ENCODE data around the gene SNX15.

DNA sequence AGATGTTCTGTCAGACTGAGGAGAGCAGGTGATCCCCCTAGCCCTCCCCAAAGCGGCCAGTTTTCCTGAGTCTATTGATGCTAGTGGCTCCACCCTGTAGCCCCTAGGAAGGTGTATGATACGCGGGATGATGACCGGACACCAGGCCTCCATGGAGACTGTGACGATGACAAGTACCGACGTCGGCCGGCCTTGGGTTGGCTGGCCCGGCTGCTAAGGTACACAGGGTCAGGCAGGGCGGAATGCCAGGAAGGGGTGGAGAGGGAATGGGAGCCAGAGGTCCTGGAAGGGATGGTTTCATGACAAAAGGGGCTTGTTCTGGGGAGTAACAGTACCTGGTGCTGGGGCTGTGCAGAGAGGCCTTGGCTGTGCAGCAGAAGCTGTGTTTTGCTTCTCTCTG lies 60.0 kb downstream of the SNX15 start:
- TF ChIP-seq POLR2A (IDR thresholded peaks at IDR 0.05; ENCODE audit: low read length) = no peak
- TF ChIP-seq GATA1 (IDR thresholded peaks at IDR 0.05; ENCODE audit: low read depth, low read length) = no peak
